GM23338 (cell line): Measurements from ENCODE around the gene OR2J2. TPM values are rescaled to one million over a fixed set of nuclear protein-coding genes. Genes with fewer than 3 reads are reported as not detected.
"Not testable (repeated sequence)": the region's sequence is repeated elsewhere in the genome, so short reads cannot be mapped to it uniquely, and the experiment has no call there.

ENCODE experiments used
- ATAC-seq: fragments of 200-7000 bp; cut with Tn5 transposase; 3 replicates; pipeline ENCODE4 v1.9.1; 2020
- DNase-seq: peaks from one replicate; pipeline ENCODE4 v3.0.0-alpha.2; 2015; ENCODE audit warnings: low spot score
- H2AFZ ChIP-seq: fragments of 200-600 bp; sonication (generic); 2 replicates; pipeline ENCODE4 v1.8.0; 2016; ENCODE audit warnings: antibody characterized with exemption, mild to moderate bottlenecking, moderate library complexity
- H3F3A ChIP-seq: fragments of 200-600 bp; sonication (generic); replicated peaks from 2 replicates; pipeline ENCODE4 v1.8.0; 2017; ENCODE audit warnings: antibody characterized with exemption, mixed run types, low read depth
- H3K27ac ChIP-seq: fragments of 200-600 bp; sonication (generic); 2 replicates; pipeline ENCODE4 v1.6.1; 2016; ENCODE audit warnings: low read depth
- H3K27me3 ChIP-seq: fragments of 200-600 bp; sonication (generic); 2 replicates; pipeline ENCODE4 v1.8.0; 2016; ENCODE audit warnings: mild to moderate bottlenecking, mixed run types, moderate library complexity; ENCODE audit not compliant: insufficient read depth
- H3K36me3 ChIP-seq: fragments of 200-600 bp; sonication (generic); 2 replicates; pipeline ENCODE4 v1.8.0; 2016; ENCODE audit warnings: mild to moderate bottlenecking; ENCODE audit not compliant: insufficient read depth
- H3K4me1 ChIP-seq: fragments of 200-600 bp; sonication (generic); 2 replicates; pipeline ENCODE4 v1.8.0; 2016; ENCODE audit warnings: mild to moderate bottlenecking, moderate library complexity; ENCODE audit not compliant: insufficient read depth
- H3K4me2 ChIP-seq: fragments of 200-600 bp; sonication (generic); 2 replicates; pipeline ENCODE4 v1.7.1; 2017; ENCODE audit warnings: mixed run types
- H3K4me3 ChIP-seq: fragments of 200-600 bp; sonication (generic); 2 replicates; pipeline ENCODE4 v1.6.1; 2016; ENCODE audit warnings: mixed run types
- H3K79me2 ChIP-seq: fragments of 200-600 bp; sonication (generic); replicated peaks from 2 replicates; pipeline ENCODE4 v1.8.0; 2017; ENCODE audit warnings: mild to moderate bottlenecking; ENCODE audit not compliant: insufficient read depth
- H3K9me2 ChIP-seq: fragments of 200-600 bp; sonication (generic); 2 replicates; pipeline ENCODE4 v1.8.0; 2017; ENCODE audit not compliant: insufficient read depth
- H4K20me1 ChIP-seq: fragments of 200-600 bp; sonication (generic); replicated peaks from 2 replicates; pipeline ENCODE4 v1.8.0; 2017; ENCODE audit warnings: mild to moderate bottlenecking; ENCODE audit not compliant: insufficient read depth
- H3K27ac Mint-ChIP-seq: 2 replicates; pipeline ENCODE4 v1.8.0; 2020; ENCODE audit warnings: inconsistent platforms, mild to moderate bottlenecking, moderate library complexity, mixed read lengths
- H3K27me3 Mint-ChIP-seq: 3 replicates; pipeline ENCODE4 v1.8.0; 2022; ENCODE audit warnings: low read depth, mild to moderate bottlenecking, moderate library complexity, mixed read lengths, inconsistent platforms; ENCODE audit not compliant: insufficient read depth, poor library complexity
- H3K36me3 Mint-ChIP-seq: 3 replicates; pipeline ENCODE4 v1.8.0; 2021; ENCODE audit warnings: low read depth, mild to moderate bottlenecking, inconsistent platforms, moderate library complexity, mixed read lengths
- H3K4me1 Mint-ChIP-seq: 3 replicates; pipeline ENCODE4 v1.8.0; 2020; ENCODE audit warnings: mild to moderate bottlenecking, inconsistent platforms, mixed read lengths
- H3K4me3 Mint-ChIP-seq: 3 replicates; pipeline ENCODE4 v1.8.0; 2021; ENCODE audit warnings: moderate library complexity, mild to moderate bottlenecking, inconsistent platforms, mixed read lengths
- H3K9me3 Mint-ChIP-seq: 3 replicates; pipeline ENCODE4 v1.8.0; 2020; ENCODE audit warnings: moderate library complexity, mild to moderate bottlenecking, inconsistent platforms, mixed read lengths
- CREB1 ChIP-seq: fragments of 250-450 bp; sonication (Bioruptor Pico); IDR thresholded peaks from 2 replicates; pipeline ENCODE4 v1.5.0; 2020; ENCODE audit warnings: low read depth, mild to moderate bottlenecking, moderate library complexity
- CTCF ChIP-seq, 2 experiments: fragments of 200-600 bp in 1 of 2; sonication (generic) in 1 of 2; conservative IDR thresholded peaks; 2 replicates each; pipeline versions ENCODE4 v1.5.1 to v1.6.1; 2016 to 2017; ENCODE audit warnings: antibody characterized with exemption in 2 of 2, low read depth in 2 of 2, mild to moderate bottlenecking in 2 of 2, moderate library complexity in 1 of 2
- POLR2AphosphoS5 ChIP-seq: IDR thresholded peaks from 2 replicates; pipeline ENCODE4 v1.6.1; 2016; ENCODE audit warnings: antibody characterized with exemption, low read depth
- polyA plus RNA-seq: library from polyadenylated mRNA; unstranded; fragments of >200 nt; fragmentation: Nextera tagmentation; extraction: Ambion mirVana; gene quantifications from 2 replicates; pipeline ENCODE4 v1.2.1, GENCODE V29; 2016
- total RNA-seq: library from RNA; depleted of rRNA; stranded (reverse); fragments of >200 nt; shearing (Covaris generic); gene quantifications from 2 replicates; pipeline ENCODE4 v1.2.3, GENCODE V29; 2014

Gene OR2J2
- total and polyA plus RNA-seq, 2 experiments from 2014 or later, result not detected

- no peak for TF ChIP-seq CTCF (conservative IDR thresholded peaks at IDR 0.05; ENCODE audit: low read depth in 2 of 2)
- TF ChIP-seq POLR2AphosphoS5, result no peak
- no peak for TF ChIP-seq CREB1
Measured at GRCh38 chr6:29153083-29153482, 17.6 kb upstream of the OR2J2 start (continued).

GRCh38 chr6:29155182-29155581, 15.5 kb upstream of the OR2J2 start:
- not testable (repeated sequence) for H3K4me1 Mint-ChIP-seq, H3K4me3 ChIP-seq, H3K27ac Mint-ChIP-seq, H3K36me3 Mint-ChIP-seq, H2AFZ ChIP-seq, H3K27ac ChIP-seq, H3F3A ChIP-seq, H3K27me3 Mint-ChIP-seq, H3K4me1 ChIP-seq, ATAC-seq, H4K20me1 ChIP-seq, H3K27me3 ChIP-seq, DNase-seq, H3K9me3 Mint-ChIP-seq, H3K9me2 ChIP-seq, H3K36me3 ChIP-seq, H3K79me2 ChIP-seq, H3K4me3 Mint-ChIP-seq, H3K4me2 ChIP-seq

- DNase-seq, H3K9me3 Mint-ChIP-seq, H3K4me2 ChIP-seq, H3K4me3 ChIP-seq, H3K36me3 Mint-ChIP-seq, H3K36me3 ChIP-seq, H3K79me2 ChIP-seq, H3K9me2 ChIP-seq, ATAC-seq, H3K27me3 ChIP-seq, H2AFZ ChIP-seq, H4K20me1 ChIP-seq, H3K4me1 ChIP-seq, H3K27ac ChIP-seq, H3K27me3 Mint-ChIP-seq, H3K4me3 Mint-ChIP-seq, H3K27ac Mint-ChIP-seq, H3K4me1 Mint-ChIP-seq, H3F3A ChIP-seq: not testable (repeated sequence)
Measured at GRCh38 chr6:29159922-29160321, 10.8 kb upstream of the OR2J2 start.

- H3K4me1 ChIP-seq, H3K4me1 Mint-ChIP-seq, H3K27me3 Mint-ChIP-seq, H3K36me3 Mint-ChIP-seq, ATAC-seq, H3K36me3 ChIP-seq, DNase-seq, H3K4me2 ChIP-seq, H3K27me3 ChIP-seq, H3K9me3 Mint-ChIP-seq, H3K79me2 ChIP-seq, H3K4me3 Mint-ChIP-seq, H3K4me3 ChIP-seq, H2AFZ ChIP-seq, H3K27ac Mint-ChIP-seq, H3F3A ChIP-seq, H3K27ac ChIP-seq, H4K20me1 ChIP-seq: not testable (repeated sequence)
- H3K9me2 ChIP-seq, result peaks cover 11% of the 10 kb centered on the region; the same call in 1 of the 2 replicates
Measured at GRCh38 chr6:29165571-29165970, 5.1 kb upstream of the OR2J2 start.
